Stimulated activated CD4-positive, alpha-beta T cell treated with anti-CD3 and anti-CD28 coated beads, Interleukin-4, amount 100 ng/mL, for 4 hours (primary cell): ENCODE results near the gene MLXIP.

Experiments used
- DNase-seq, 2 experiments: peaks; one replicate each; pipeline ENCODE4 v3.0.0-alpha.2; 2020

The MLXIP gene

DNA sequence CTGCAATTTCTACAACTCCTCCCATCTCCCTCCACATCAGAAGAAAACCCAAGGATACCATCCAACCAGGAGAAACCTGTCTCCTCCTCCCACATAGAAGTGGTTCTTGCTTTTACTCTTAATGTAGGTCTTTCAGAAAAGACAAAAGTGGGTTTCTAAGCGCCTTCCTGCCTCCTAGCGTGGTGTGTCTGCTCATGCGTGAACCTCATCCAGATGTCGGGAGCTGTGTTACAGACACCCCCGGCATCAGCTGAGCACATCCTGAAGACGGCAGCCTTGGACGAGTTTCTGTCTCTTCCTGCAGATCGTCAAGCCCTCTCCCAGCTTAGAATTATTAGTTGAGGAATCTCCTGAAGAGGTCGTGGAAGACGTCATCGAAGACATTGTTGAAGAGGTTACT is 113.9 kb downstream of the MLXIP start:
- no peak for DNase-seq

GRCh38 chr12:122194804-122195203 is 116.2 kb downstream of the MLXIP start:
- DNase-seq: no peak

DNA sequence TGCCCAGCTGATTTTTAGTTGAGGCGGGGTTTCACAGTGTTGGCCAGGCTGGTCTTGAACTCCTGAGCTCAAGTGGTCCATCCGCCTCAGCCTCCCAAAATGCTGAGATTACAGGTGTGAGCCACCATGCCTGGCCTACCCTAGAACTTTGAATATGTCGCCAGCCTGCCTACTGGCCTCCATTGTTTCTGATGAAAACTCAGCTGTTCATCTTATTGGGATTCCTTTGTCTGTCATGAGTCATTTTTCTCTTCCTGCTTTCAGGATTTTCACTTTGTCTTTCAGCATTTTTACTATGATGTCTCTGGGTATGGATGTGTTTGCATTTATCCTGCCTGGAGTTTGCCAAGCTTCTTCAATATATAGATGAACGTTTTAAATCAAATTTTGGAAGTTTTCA is 116.8 kb downstream of the MLXIP start:
- DNase-seq: no peak
